ENCODE measurements around the gene LEMD2.
A peak's percentile ranks its signal among the peaks of the same experiment; 100 is the strongest.

LEMD2 gene

GRCh38 chr6:33792981-33793380, 4.1 kb upstream of the LEMD2 start:
- no peak for DNase-seq (ENCODE audit: low read depth)
- H3K4me3 ChIP-seq (ENCODE audit: low read depth, low read length): no peak overlapping the region
- TF ChIP-seq CTCF (IDR thresholded peaks at IDR 0.05; ENCODE audit: control insufficient read depth, extremely low read depth, insufficient read depth): no peak

- TF ChIP-seq CTCF (IDR thresholded peaks at IDR 0.05; ENCODE audit: control insufficient read depth, extremely low read depth, insufficient read depth): no peak
- DNase-seq (ENCODE audit: low read depth): no peak
- no peak overlapping the region for H3K4me3 ChIP-seq (ENCODE audit: low read depth, low read length)
Observed at GRCh38 chr6:33791620-33792019, 2.7 kb upstream of the LEMD2 start.

- no peak for TF ChIP-seq CTCF (IDR thresholded peaks at IDR 0.05; ENCODE audit: control insufficient read depth, extremely low read depth, insufficient read depth)
- DNase-seq (ENCODE audit: low read depth): no peak
- H3K4me3 ChIP-seq (ENCODE audit: low read depth, low read length): no peak overlapping the region
Observed at GRCh38 chr6:33790910-33791309, 2.0 kb upstream of the LEMD2 start.

GRCh38 chr6:33790379-33790778, 1.4 kb upstream of the LEMD2 start:
- no peak overlapping the region for H3K4me3 ChIP-seq (ENCODE audit: low read depth, low read length)
- DNase-seq (ENCODE audit: low read depth): no peak
- no peak for TF ChIP-seq CTCF (IDR thresholded peaks at IDR 0.05; ENCODE audit: control insufficient read depth, extremely low read depth, insufficient read depth)

- TF ChIP-seq CTCF (IDR thresholded peaks at IDR 0.05; ENCODE audit: control insufficient read depth, extremely low read depth, insufficient read depth): no peak
- H3K4me3 ChIP-seq (ENCODE audit: low read depth, low read length): peak overlapping the region; percentile 67
- DNase-seq (ENCODE audit: low read depth): no peak
Observed at GRCh38 chr6:33789550-33789895, 593 bp upstream of the LEMD2 start.

GRCh38 chr6:33787954-33788693, 806 bp downstream of the LEMD2 start:
- TF ChIP-seq CTCF (IDR thresholded peaks at IDR 0.05; ENCODE audit: control insufficient read depth, extremely low read depth, insufficient read depth): 0 out of 2 replicates have a peak, but pooled peaks have one; percentile 12
- no peak for DNase-seq (ENCODE audit: low read depth)
- peak overlapping the region; percentile 67 for H3K4me3 ChIP-seq (ENCODE audit: low read depth, low read length)

All from LNCaP clone FGC (cell line).